SK-N-MC (cell line): ENCODE results near the gene SBNO1.
"Not testable (repeated sequence)": the region's sequence is repeated elsewhere in the genome, so short reads cannot be mapped to it uniquely, and the experiment has no call there.

ENCODE experiments used
- EZH2 ChIP-seq: fragments of 200-600 bp; sonication (generic); IDR thresholded peaks from one replicate; pipeline ENCODE4 v1.6.1; 2017; ENCODE audit warnings: antibody characterized with exemption
- POLR2AphosphoS5 ChIP-seq: IDR thresholded peaks from 2 replicates; pipeline ENCODE4 v1.6.1; 2012; ENCODE audit warnings: mild to moderate bottlenecking, low read depth, low read length, borderline replicate concordance

DNA sequence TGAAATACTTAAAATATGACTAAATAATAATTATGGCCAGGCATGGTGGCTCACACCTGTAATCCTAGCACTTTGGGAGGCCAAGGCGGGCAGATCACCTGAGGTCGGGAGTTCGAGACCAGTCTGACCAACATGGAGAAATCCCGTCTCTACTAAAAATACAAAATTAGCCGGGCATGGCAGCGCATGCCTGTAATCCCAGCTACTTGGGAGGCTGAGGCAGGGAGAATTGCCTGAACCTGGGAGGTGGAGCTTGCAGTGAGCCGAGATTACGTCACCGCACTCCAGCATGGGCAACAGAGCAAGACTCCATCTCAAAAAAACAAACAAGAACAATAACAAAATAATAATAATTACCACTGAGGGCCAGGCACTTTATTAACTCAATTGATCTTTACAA, 20.9 kb upstream of the SBNO1 start:
- TF ChIP-seq POLR2AphosphoS5, EZH2: not testable (repeated sequence)
